ENCODE data around the gene KIF4B. TPM values are rescaled to one million over a fixed set of nuclear protein-coding genes. Genes with fewer than 3 reads are reported as not detected.

KIF4B gene
- total RNA-seq, 1 donor = not detected

DNA sequence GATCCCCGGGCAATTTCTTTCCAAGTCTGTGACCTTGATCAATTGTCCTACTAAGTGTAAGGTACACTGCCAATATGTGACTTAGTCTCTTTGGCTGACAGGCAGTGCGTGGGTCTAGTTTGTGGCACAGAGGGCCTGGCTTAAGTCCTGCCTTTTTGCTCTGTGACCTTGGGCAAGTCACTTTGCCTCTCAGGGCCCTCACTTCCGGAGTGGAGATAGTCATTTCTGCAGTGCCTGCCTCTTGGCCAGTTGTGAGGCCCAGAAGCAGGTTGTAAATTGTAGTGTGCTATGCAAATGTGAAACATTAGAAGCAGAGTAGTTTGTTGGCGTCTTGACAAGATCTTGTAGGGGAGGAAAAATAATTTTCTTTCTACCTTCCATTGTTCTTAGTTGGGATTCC lies 39.0 kb downstream of the KIF4B start:
- H3K4me3 ChIP-seq (ENCODE audit: low read depth, low read length) = no peak overlapping the region
- TF ChIP-seq, protein P1, sequence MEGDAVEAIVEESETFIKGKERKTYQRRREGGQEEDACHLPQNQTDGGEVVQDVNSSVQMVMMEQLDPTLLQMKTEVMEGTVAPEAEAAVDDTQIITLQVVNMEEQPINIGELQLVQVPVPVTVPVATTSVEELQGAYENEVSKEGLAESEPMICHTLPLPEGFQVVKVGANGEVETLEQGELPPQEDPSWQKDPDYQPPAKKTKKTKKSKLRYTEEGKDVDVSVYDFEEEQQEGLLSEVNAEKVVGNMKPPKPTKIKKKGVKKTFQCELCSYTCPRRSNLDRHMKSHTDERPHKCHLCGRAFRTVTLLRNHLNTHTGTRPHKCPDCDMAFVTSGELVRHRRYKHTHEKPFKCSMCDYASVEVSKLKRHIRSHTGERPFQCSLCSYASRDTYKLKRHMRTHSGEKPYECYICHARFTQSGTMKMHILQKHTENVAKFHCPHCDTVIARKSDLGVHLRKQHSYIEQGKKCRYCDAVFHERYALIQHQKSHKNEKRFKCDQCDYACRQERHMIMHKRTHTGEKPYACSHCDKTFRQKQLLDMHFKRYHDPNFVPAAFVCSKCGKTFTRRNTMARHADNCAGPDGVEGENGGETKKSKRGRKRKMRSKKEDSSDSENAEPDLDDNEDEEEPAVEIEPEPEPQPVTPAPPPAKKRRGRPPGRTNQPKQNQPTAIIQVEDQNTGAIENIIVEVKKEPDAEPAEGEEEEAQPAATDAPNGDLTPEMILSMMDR (IDR thresholded peaks at IDR 0.05; ENCODE audit: insufficient read depth, low read depth, low read length) = no peak
- no peak for DNase-seq (ENCODE audit: low read depth)

DNA sequence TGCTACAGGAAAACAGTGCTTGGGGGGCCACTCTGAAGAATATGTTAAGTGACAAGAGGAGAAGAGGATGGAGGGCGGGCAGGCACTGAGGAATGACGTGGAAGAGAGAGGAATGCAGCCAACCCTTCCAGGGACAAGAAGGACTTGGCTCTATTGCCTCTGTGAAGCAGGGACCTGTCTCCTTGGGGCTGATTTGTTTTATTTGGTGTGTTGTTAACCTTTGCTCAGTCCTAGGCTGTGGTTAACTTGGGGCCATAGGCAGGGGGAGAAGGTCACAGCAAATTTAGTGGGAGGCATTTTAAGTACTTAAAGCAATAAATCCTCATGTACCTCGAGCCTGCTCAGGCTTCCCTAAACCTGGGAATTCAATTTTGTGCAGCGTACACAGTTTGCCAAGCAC lies 39.9 kb downstream of the KIF4B start:
- DNase-seq (ENCODE audit: low read depth) = no peak
- TF ChIP-seq, protein P1 (IDR thresholded peaks at IDR 0.05; ENCODE audit: insufficient read depth, low read depth, low read length) = no peak
- no peak overlapping the region for H3K4me3 ChIP-seq (ENCODE audit: low read depth, low read length)

DNA sequence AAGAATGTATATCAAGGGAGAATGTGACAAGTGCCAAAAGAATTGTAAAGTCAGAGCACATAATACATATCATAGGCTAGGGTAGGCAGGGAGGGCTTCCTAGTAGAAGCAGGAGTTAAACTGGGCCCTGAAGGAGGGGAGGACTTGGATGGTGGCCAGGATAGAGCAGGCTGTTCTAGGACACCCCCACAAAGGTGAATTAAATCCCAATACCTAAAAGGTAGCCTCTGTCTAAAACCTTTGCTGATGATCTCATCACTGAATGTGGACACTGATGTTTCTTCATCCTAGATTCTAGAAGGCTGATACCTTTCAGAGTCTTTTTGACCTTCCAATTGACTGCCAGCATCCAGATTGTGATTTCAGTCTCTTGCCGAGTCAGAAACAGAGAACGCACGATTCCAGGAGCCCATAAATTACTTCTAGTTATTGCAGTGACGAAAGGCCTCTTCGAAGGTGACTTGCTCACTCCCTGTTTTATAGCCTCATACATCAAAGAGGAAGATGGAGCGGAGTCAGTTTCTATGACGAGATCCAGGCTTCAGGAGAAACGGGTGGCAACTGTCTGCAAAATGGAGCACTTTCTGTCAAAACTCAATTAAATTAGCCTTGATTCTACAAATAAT lies 43.2 kb downstream of the KIF4B start:
- TF ChIP-seq, protein P1 (IDR thresholded peaks at IDR 0.05; ENCODE audit: insufficient read depth, low read depth, low read length) = no peak
- H3K4me3 ChIP-seq (ENCODE audit: low read depth, low read length) = no peak overlapping the region
- no peak for DNase-seq (ENCODE audit: low read depth)

DNA sequence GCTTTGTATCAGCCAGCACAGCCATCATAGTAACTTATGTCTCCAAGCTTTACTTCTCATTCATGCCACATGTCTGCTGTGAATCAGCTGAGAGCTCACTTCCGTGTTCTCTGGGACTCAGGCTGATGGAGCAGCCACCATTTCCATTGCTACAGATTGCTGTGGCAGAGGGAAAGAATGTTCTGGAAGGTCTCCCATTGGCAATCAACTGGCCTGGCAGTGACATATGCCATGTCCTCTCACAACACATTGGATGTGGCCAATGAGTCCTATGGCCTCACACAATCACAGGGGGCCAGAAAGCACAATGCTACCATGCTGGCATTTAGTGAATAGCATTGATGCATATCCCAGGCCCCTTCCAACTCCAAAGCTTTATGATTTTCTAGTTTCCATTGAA lies 44.1 kb downstream of the KIF4B start:
- TF ChIP-seq, protein P1 (IDR thresholded peaks at IDR 0.05; ENCODE audit: insufficient read depth, low read depth, low read length) = no peak
- no peak for DNase-seq (ENCODE audit: low read depth)
- no peak overlapping the region for H3K4me3 ChIP-seq (ENCODE audit: low read depth, low read length)

DNA sequence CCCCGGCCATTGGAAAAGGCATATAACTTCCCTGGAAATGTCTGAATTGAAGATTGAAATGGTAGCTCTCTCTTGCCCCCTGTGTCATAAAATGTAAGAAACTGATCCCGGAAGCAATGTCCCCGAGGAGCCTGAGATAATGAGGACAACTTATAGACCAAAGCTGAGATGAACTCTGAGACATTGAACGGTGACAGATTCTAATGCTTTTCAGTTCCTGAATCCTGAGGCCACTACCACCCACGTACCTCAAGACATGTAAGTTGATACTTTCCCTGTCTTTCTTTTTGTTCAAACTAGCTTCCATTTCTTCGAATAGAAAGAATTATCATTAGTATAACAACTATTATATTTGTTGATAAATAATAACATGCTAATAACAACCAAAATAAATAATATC lies 51.0 kb downstream of the KIF4B start:
- TF ChIP-seq, protein P1 (IDR thresholded peaks at IDR 0.05; ENCODE audit: insufficient read depth, low read depth, low read length) = no peak
- no peak for DNase-seq (ENCODE audit: low read depth)

DNA sequence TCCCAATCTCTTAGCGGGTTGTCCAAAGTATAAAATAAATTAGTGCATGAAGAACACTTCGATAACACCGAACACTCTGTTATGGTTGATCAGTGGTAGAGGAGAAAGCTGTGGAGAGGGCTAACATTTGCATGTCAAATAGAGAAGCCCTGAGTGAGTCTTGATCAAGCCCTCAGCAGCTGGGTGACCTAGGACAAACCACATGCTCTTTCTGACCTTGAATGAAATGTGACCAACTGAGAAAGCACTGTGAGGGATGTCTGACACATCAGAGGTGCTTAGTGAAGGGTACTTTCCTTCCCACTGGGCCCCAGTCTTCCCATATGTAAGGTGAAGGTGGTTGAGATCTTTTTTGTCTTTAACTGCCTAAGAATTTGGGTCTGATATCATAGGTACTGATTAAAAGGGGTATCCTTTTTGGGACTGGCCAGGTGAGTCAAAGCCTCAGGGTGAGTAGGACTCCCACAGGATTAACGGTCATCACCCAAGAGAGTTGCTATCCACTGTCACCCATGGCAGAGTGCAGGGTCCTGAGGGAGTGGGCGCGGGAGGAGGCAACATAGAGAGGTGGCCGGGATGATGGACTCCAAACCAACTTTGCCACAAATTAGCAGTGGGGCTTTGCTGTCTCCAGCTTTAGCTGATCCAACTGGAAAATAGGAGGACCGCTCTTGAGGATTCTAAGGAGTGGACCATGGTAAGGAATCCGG lies 53.5 kb downstream of the KIF4B start:
- TF ChIP-seq, protein P1 (IDR thresholded peaks at IDR 0.05; ENCODE audit: insufficient read depth, low read depth, low read length) = no peak
- no peak overlapping the region for H3K4me3 ChIP-seq (ENCODE audit: low read depth, low read length)
- DNase-seq (ENCODE audit: low read depth) = no peak

More for the DNA sequence above, 51.0 kb downstream of the KIF4B start:
- H3K4me3 ChIP-seq (ENCODE audit: low read depth, low read length) = no peak overlapping the region

Other genes starting within 250 kb of the KIF4B start
- gene FAXDC2, start 163.2 kb upstream of the KIF4B start, total RNA-seq = 4.2 and 7.8 TPM in 2 replicates
- gene CNOT8, start 155.1 kb upstream of the KIF4B start, total RNA-seq = 40.6 and 60.5 TPM in 2 replicates
- gene GEMIN5, start 75.5 kb upstream of the KIF4B start, total RNA-seq = 13.5 and 23.3 TPM in 2 replicates
- gene MRPL22, start 72.7 kb upstream of the KIF4B start, total RNA-seq = 11.7 and 12.9 TPM in 2 replicates